H1 (cell line): ENCODE results near the gene GPD1. TPM values are rescaled to one million over a fixed set of nuclear protein-coding genes. Genes with fewer than 3 reads are reported as not detected.

Source experiments
- CTCF ChIA-PET: fragments of 300-600 bp; sonication (Branson Sonifier 250); formaldehyde crosslinking; loops from one replicate; lab custom pipeline; 2021; ENCODE audit not compliant: partially characterized antibody; lab: Charles Lee
- POLR2A ChIA-PET: fragments of 300-600 bp; sonication (Branson Sonifier 250); formaldehyde crosslinking; loops from one replicate; lab custom pipeline; 2021; ENCODE audit warnings: inconsistent platforms; ENCODE audit not compliant: partially characterized antibody; lab: Charles Lee
- DNase-seq, 2 experiments: peaks; one replicate each; pipeline versions ENCODE4 v3.0.0 to v3.0.0-alpha.2; 2010 to 2022; ENCODE audit warnings: low spot score in 2 of 2, low read depth in 1 of 2, mixed read lengths in 1 of 2
- FAIRE-seq: peaks from 2 replicates; lab custom pipeline; 2011; peaks lifted over from hg19 to GRCh38; lab: Jason Lieb, UNC
- H2AFZ ChIP-seq: 2 replicates; pipeline ENCODE4 v1.8.1; 2012; ENCODE audit warnings: low read length, inconsistent platforms
- H2AK5ac ChIP-seq: 2 replicates; pipeline ENCODE4 v1.6.1; 2013; ENCODE audit warnings: low read depth, low read length
- H2BK120ac ChIP-seq: replicated peaks from 2 replicates; pipeline ENCODE3; 2013; ENCODE audit warnings: low read depth, low read length, inconsistent platforms
- H2BK12ac ChIP-seq: 2 replicates; pipeline ENCODE4 v1.6.1; 2013; ENCODE audit warnings: low read depth, low read length
- H2BK15ac ChIP-seq: 2 replicates; pipeline ENCODE4 v1.6.1; 2013; ENCODE audit warnings: low read length
- H2BK20ac ChIP-seq: 2 replicates; pipeline ENCODE4 v1.6.1; 2013; ENCODE audit warnings: low read length
- H2BK5ac ChIP-seq: 2 replicates; pipeline ENCODE4 v1.6.1; 2013; ENCODE audit warnings: low read depth, low read length
- H3K14ac ChIP-seq: 2 replicates; pipeline ENCODE4 v1.6.1; 2013; ENCODE audit warnings: inconsistent platforms; ENCODE audit not compliant: insufficient read length
- H3K18ac ChIP-seq: 2 replicates; pipeline ENCODE4 v1.6.1; 2013; ENCODE audit warnings: low read length; ENCODE audit errors: extremely low read depth
- H3K23ac ChIP-seq: 2 replicates; pipeline ENCODE4 v1.6.1; 2013; ENCODE audit warnings: inconsistent platforms; ENCODE audit not compliant: insufficient read length
- H3K23me2 ChIP-seq: 2 replicates; pipeline ENCODE4 v1.6.1; 2013; ENCODE audit warnings: low read depth, low read length
- H3K27ac ChIP-seq: 2 replicates; pipeline ENCODE4 v1.6.1; 2011; ENCODE audit warnings: low read depth, low read length, inconsistent platforms
- H3K27me3 ChIP-seq, 4 experiments: replicated peaks in 1 of 4; 1 replicate in 1 of 4; 2 replicates in 3 of 4; pipeline versions ENCODE4 v1.6.1 to v1.8.1; 2011 to 2013; ENCODE audit warnings: low read length in 3 of 4, mild to moderate bottlenecking in 3 of 4, inconsistent platforms in 2 of 4, mixed read lengths in 2 of 4, moderate library complexity in 1 of 4; ENCODE audit not compliant: control insufficient read depth in 3 of 4, insufficient read depth in 3 of 4; ENCODE audit errors: extremely low read depth in 1 of 4
- H3K36me3 ChIP-seq, 4 experiments: 2 replicates each; pipeline versions ENCODE4 v1.6.1 to v1.8.1; 2011 to 2013; ENCODE audit warnings: mild to moderate bottlenecking in 4 of 4, low read length in 3 of 4, moderate library complexity in 2 of 4, control low read depth in 1 of 4, inconsistent platforms in 1 of 4; ENCODE audit not compliant: insufficient read depth in 4 of 4, control insufficient read depth in 2 of 4
- H3K4ac ChIP-seq: replicated peaks from 2 replicates; pipeline ENCODE3; 2013; ENCODE audit warnings: low read length, low read depth, mixed read lengths, inconsistent platforms; ENCODE audit not compliant: insufficient read length
- H3K4me1 ChIP-seq, 4 experiments: replicated peaks in 1 of 4; 1 replicate in 1 of 4; 2 replicates in 3 of 4; pipeline versions ENCODE4 v1.6.1 to v1.8.1; 2011 to 2013; ENCODE audit warnings: low read length in 3 of 4, inconsistent platforms in 2 of 4, mixed read lengths in 1 of 4; ENCODE audit not compliant: insufficient read depth in 4 of 4, control insufficient read depth in 3 of 4
- H3K4me2 ChIP-seq, 2 experiments: 2 replicates each; pipeline versions ENCODE4 v1.6.1 to v1.8.1; 2011 to 2013; ENCODE audit warnings: low read depth in 2 of 2, low read length in 2 of 2, control low read depth in 1 of 2, inconsistent platforms in 1 of 2, mild to moderate bottlenecking in 1 of 2; ENCODE audit not compliant: insufficient read depth in 1 of 2
- H3K4me3 ChIP-seq, 4 experiments: fragments of 200-600, 300-600 bp in 1 of 4; sonication (generic), shearing (Covaris generic), sonication (Bioruptor Twin) in 1 of 4; 2 replicates each; pipeline versions ENCODE4 v1.5.1 to v1.8.1; 2011 to 2016; ENCODE audit warnings: low read length in 4 of 4, low read depth in 3 of 4, control low read depth in 2 of 4, inconsistent platforms in 2 of 4, mild to moderate bottlenecking in 2 of 4, mixed read lengths in 1 of 4, moderate library complexity in 1 of 4; ENCODE audit not compliant: insufficient read depth in 2 of 4; ENCODE audit errors: extremely low read depth in 1 of 4
- H3K56ac ChIP-seq: replicated peaks from 2 replicates; pipeline ENCODE3; 2013; ENCODE audit warnings: low read depth, mild to moderate bottlenecking, mixed read lengths, low read length, inconsistent platforms; ENCODE audit not compliant: insufficient read length
- H3K79me1 ChIP-seq: 2 replicates; pipeline ENCODE4 v1.6.1; 2013; ENCODE audit warnings: low read depth, low read length, control low read depth
- H3K79me2 ChIP-seq, 2 experiments: 2 replicates each; pipeline versions ENCODE4 v1.6.1 to v1.8.1; 2012 to 2013; ENCODE audit warnings: low read length in 2 of 2, mild to moderate bottlenecking in 2 of 2, inconsistent platforms in 1 of 2; ENCODE audit not compliant: insufficient read depth in 2 of 2, control insufficient read depth in 1 of 2
- H3K9ac ChIP-seq, 4 experiments: replicated peaks in 1 of 4; 1 replicate in 1 of 4; 2 replicates in 3 of 4; pipeline versions ENCODE4 v1.6.1 to v1.8.1; 2011 to 2013; ENCODE audit warnings: low read depth in 3 of 4, low read length in 3 of 4, control low read depth in 2 of 4, mild to moderate bottlenecking in 2 of 4, moderate library complexity in 2 of 4, inconsistent platforms in 1 of 4; ENCODE audit errors: extremely low read depth in 1 of 4
- H3K9me3 ChIP-seq, 2 experiments: 2 replicates each; pipeline versions ENCODE4 v1.6.1 to v1.8.1; 2012 to 2013; ENCODE audit warnings: mild to moderate bottlenecking in 2 of 2, moderate library complexity in 2 of 2, control low read depth in 1 of 2, inconsistent platforms in 1 of 2, low read depth in 1 of 2, low read length in 1 of 2, mixed read lengths in 1 of 2; ENCODE audit not compliant: insufficient read depth in 2 of 2
- H4K20me1 ChIP-seq, 2 experiments: replicated peaks in 1 of 2; 2 replicates each; pipeline versions ENCODE3 to v1.8.1; 2011 to 2013; ENCODE audit warnings: inconsistent platforms in 2 of 2, low read length in 2 of 2, mild to moderate bottlenecking in 1 of 2; ENCODE audit not compliant: insufficient read depth in 2 of 2, control insufficient read depth in 1 of 2
- H4K5ac ChIP-seq: 2 replicates; pipeline ENCODE4 v1.6.1; 2013; ENCODE audit warnings: low read length, low read depth, mixed read lengths, inconsistent platforms; ENCODE audit not compliant: insufficient read length
- H4K8ac ChIP-seq: 2 replicates; pipeline ENCODE4 v1.8.0; 2013; ENCODE audit warnings: mild to moderate bottlenecking, moderate library complexity, low read length, inconsistent platforms; ENCODE audit not compliant: insufficient read depth; ENCODE audit errors: extremely low read depth
- H4K91ac ChIP-seq: replicated peaks from 2 replicates; pipeline ENCODE3; 2013; ENCODE audit warnings: low read length, mixed read lengths, inconsistent platforms; ENCODE audit not compliant: insufficient read length
- BCL11A ChIP-seq, 2 experiments: IDR thresholded peaks; one replicate each; pipeline ENCODE4 v1.6.1; 2011; ENCODE audit warnings: low read depth in 2 of 2, low read length in 2 of 2, mild to moderate bottlenecking in 2 of 2
- CBX5 ChIP-seq: fragments of 300-800, 300-1000 bp; sonication (generic); IDR thresholded peaks from 2 replicates; pipeline ENCODE4 v1.7.1; 2016; ENCODE audit warnings: antibody characterized with exemption, low read length, low read depth
- HDAC6 ChIP-seq: IDR thresholded peaks from one replicate; pipeline ENCODE4 v1.7.1; 2012; ENCODE audit warnings: low read depth, mild to moderate bottlenecking, inconsistent platforms, low read length, moderate library complexity
- POLR2AphosphoS5 ChIP-seq: IDR thresholded peaks from 2 replicates; pipeline ENCODE4 v1.6.1; 2011; ENCODE audit warnings: low read depth, low read length
- RAD21 ChIP-seq, 2 experiments: IDR thresholded peaks in 1 of 2; conservative IDR thresholded peaks in 1 of 2; 2 replicates each; pipeline ENCODE4 v1.6.1; 2011; ENCODE audit warnings: low read depth in 2 of 2, low read length in 2 of 2, improper control_type of control experiment in 1 of 2, inconsistent platforms in 1 of 2, mild to moderate bottlenecking in 1 of 2, moderate library complexity in 1 of 2
- SIN3A ChIP-seq, 2 experiments: IDR thresholded peaks in 1 of 2; conservative IDR thresholded peaks in 1 of 2; 2 replicates each; pipeline ENCODE4 v1.6.1; 2011 to 2012; ENCODE audit warnings: low read length in 2 of 2, improper control_type of control experiment in 1 of 2, low read depth in 1 of 2, mild to moderate bottlenecking in 1 of 2
- SIRT6 ChIP-seq: IDR thresholded peaks from one replicate; pipeline ENCODE4 v1.7.1; 2012; ENCODE audit warnings: low read length, inconsistent platforms
- TAF7 ChIP-seq: optimal IDR thresholded peaks from 2 replicates; pipeline ENCODE3; 2011; ENCODE audit warnings: low read depth, mild to moderate bottlenecking, inconsistent platforms, low read length, moderate library complexity, borderline replicate concordance
- TEAD4 ChIP-seq: IDR thresholded peaks from 2 replicates; pipeline ENCODE4 v1.6.1; 2012; ENCODE audit warnings: low read depth, low read length, inconsistent platforms, mixed read lengths
- WGBS, 2 experiments: shearing (Covaris generic) in 1 of 2; methylation state at CpG; one replicate each; pipeline versions ENCODE4 v1.1.6 to v1.1.7; 2013 to 2015; ENCODE audit warnings: low lambda C conversion rate in 2 of 2, mixed read lengths in 2 of 2, inconsistent platforms in 1 of 2, low coverage in 1 of 2, missing lambda C conversion rate in 1 of 2; ENCODE audit not compliant: insufficient replicate concordance in 2 of 2, insufficient coverage in 1 of 2, insufficient read length in 1 of 2; ENCODE audit errors: extremely low coverage in 1 of 2, missing lambda C conversion rate in 1 of 2; 5-methylcytosine and 5-hydroxymethylcytosine counted together
- polyA plus RNA-seq, 7 experiments: library from polyadenylated mRNA; depleted of rRNA in 3 of 7; stranded (reverse) in 5 of 7; unstranded in 2 of 7; fragments of >200 nt in 5 of 7; fragments of 200-250 nt in 2 of 7; gene quantifications; 1 replicate in 5 of 7; 2 replicates in 1 of 7; 4 replicates in 1 of 7; pipeline versions ENCODE4 v1.2.1 to v1.2.3, GENCODE V29; 2011 to 2013; ENCODE audit warnings: missing spikeins in 2 of 7, mixed read lengths in 2 of 7
- total RNA-seq: library from RNA; stranded (reverse); fragmentation: NEBNext Ultra II Directional; extraction: Animal tissue kit (Norgen Biotek cat#: 25700); gene quantifications from 2 replicates; pipeline ENCODE4 v1.2.1, GENCODE V29; 2021
- TF ChIP-seq, protein P1 (sequence below): IDR thresholded peaks from 2 replicates; pipeline ENCODE4 v1.6.1; 2011; ENCODE audit warnings: low read length, improper control_type of control experiment

Gene GPD1
- total and polyA plus RNA-seq, 2 of the 8 experiments (the other 6 are each of a cell fraction or from before 2014, with no cell fraction given): 0.45 to 0.74 TPM

DNA sequence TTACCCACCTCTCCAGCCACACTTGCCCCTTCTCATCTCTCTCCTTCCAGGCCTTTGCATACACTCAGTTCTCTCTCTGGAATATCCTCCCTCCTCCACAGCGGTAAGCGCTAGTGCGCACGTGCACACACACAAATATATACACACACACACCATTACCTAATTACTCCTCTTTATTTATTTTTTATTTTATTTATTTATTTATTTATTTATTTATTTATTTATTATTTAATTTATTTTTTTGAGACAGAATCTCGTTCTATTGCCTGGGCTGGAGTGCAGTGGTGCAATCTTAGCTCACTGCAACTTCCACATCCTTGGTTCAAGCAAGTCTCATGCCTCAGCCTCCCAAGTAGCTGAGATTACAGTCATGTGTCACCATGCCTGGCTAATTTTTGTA lies 34.7 kb upstream of the GPD1 start:
- no peak overlapping the region for H3K18ac ChIP-seq
- H3K9me3 ChIP-seq: no peaks in the 10 kb centered on the region
- H3K79me1 ChIP-seq: no peaks in the 10 kb centered on the region
- no peak overlapping the region for H3K4me2 ChIP-seq
- H2AK5ac ChIP-seq: no peak overlapping the region
- H2BK15ac ChIP-seq: no peak overlapping the region
- H3K4me1 ChIP-seq: peaks cover 0 to 6% (median 3%) of the 10 kb centered on the region in 4 experiments; a peak in 5 of 7 replicates
- no peak overlapping the region for H3K56ac ChIP-seq
- H4K8ac ChIP-seq: no peak overlapping the region
- 90% methylated on average over 5 of the region's 5 CpGs; no CpG with 5 or more reads in 1 of the 2 experiments for WGBS, 2 experiments
- no peak overlapping the region for H3K14ac ChIP-seq
- H4K20me1 ChIP-seq: no peaks in the 10 kb centered on the region
- CTCF ChIA-PET: interaction anchor here (0.6 to 22.8 kb wide), 19 partner anchors 8 to 722 kb away, joined by 3 to 420 read pairs (median 4); partner anchors contain the start of genes AQP6, ASIC1, COX14 and SMARCD1
- H3K27me3 ChIP-seq: peaks cover 0 to 4% (median 0%) of the 10 kb centered on the region in 4 experiments; a peak in 4 of 7 replicates
- H2AFZ ChIP-seq: no peak overlapping the region
- H3K79me2 ChIP-seq: no peaks in the 10 kb centered on the region
- POLR2A ChIA-PET: interaction anchor here (1.2 kb wide), 1 partner anchor 16 kb away, joined by 6 read pairs; the partner anchor contains the start of gene SMARCD1
- H3K4me3 ChIP-seq: no peak overlapping the region
- H4K5ac ChIP-seq: no peak overlapping the region
- no peak overlapping the region for H2BK12ac ChIP-seq
- H3K4ac ChIP-seq: no peak overlapping the region
- no peak overlapping the region for H2BK5ac ChIP-seq
- no peak overlapping the region for H2BK20ac ChIP-seq
- no peak for DNase-seq
- no peak overlapping the region for H3K23ac ChIP-seq
- FAIRE-seq: no peak
- no peaks in the 10 kb centered on the region for H3K36me3 ChIP-seq
- no peak overlapping the region for H3K9ac ChIP-seq
- no peak overlapping the region for H2BK120ac ChIP-seq
- H3K27ac ChIP-seq: no peak overlapping the region
- no peaks in the 10 kb centered on the region; the same call in 1 of the 2 replicates for H3K23me2 ChIP-seq
- no peak overlapping the region for H4K91ac ChIP-seq
- TF ChIP-seq BCL11A (IDR thresholded peaks at IDR 0.05; ENCODE audit: low read depth in 2 of 2, low read length in 2 of 2) (no peak), POLR2AphosphoS5 (no peak), SIRT6 (no peak), TAF7 (no peak), RAD21 (IDR thresholded peaks at IDR 0.05 in 1 of 2, conservative IDR thresholded peaks at IDR 0.05 in 1 of 2; ENCODE audit: low read depth in 2 of 2, low read length in 2 of 2) (no peak), HDAC6 (no peak), CBX5 (no peak), SIN3A (conservative IDR thresholded peaks at IDR 0.05 in 1 of 2, IDR thresholded peaks at IDR 0.05 in 1 of 2; ENCODE audit: low read depth in 1 of 2, low read length in 2 of 2) (no peak), TEAD4 (no peak)
- TF ChIP-seq, protein P1, sequence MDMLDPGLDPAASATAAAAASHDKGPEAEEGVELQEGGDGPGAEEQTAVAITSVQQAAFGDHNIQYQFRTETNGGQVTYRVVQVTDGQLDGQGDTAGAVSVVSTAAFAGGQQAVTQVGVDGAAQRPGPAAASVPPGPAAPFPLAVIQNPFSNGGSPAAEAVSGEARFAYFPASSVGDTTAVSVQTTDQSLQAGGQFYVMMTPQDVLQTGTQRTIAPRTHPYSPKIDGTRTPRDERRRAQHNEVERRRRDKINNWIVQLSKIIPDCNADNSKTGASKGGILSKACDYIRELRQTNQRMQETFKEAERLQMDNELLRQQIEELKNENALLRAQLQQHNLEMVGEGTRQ: no peak
